Measurements from ENCODE around the gene HOXB13.
A peak's percentile ranks its signal among the peaks of the same experiment; 100 is the strongest.

Gene HOXB13

DNA sequence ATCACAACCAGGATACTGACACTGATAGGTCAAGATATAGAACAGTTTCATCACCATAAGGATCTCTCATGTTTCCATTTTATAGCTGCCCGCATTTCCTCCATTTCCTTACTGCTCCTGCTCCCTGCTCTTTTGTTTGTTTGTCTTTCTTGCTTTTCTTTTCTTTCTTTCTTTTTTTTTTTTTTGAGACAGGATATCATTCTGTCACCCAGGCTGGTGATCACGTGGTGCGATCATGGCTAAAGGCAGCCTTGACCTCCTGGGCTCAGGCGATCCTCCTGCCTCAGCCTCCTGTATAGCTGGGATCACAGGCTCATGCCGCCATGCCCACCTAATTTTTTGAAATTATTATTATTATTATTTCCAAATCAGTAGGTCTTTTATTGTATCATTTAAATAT, 37.9 kb downstream of the HOXB13 start:
- no peak for DNase-seq (ENCODE audit: low read depth)
- no peak overlapping the region for H3K4me3 ChIP-seq (ENCODE audit: low read depth, low read length)
- TF ChIP-seq, protein P1, sequence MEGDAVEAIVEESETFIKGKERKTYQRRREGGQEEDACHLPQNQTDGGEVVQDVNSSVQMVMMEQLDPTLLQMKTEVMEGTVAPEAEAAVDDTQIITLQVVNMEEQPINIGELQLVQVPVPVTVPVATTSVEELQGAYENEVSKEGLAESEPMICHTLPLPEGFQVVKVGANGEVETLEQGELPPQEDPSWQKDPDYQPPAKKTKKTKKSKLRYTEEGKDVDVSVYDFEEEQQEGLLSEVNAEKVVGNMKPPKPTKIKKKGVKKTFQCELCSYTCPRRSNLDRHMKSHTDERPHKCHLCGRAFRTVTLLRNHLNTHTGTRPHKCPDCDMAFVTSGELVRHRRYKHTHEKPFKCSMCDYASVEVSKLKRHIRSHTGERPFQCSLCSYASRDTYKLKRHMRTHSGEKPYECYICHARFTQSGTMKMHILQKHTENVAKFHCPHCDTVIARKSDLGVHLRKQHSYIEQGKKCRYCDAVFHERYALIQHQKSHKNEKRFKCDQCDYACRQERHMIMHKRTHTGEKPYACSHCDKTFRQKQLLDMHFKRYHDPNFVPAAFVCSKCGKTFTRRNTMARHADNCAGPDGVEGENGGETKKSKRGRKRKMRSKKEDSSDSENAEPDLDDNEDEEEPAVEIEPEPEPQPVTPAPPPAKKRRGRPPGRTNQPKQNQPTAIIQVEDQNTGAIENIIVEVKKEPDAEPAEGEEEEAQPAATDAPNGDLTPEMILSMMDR (IDR thresholded peaks at IDR 0.05; ENCODE audit: low read depth, low read length, missing control alignments) = no peak
- in situ Hi-C loops (cut with HindIII; ENCODE audit: low sequenced_read_pairs) = no loop called here

DNA sequence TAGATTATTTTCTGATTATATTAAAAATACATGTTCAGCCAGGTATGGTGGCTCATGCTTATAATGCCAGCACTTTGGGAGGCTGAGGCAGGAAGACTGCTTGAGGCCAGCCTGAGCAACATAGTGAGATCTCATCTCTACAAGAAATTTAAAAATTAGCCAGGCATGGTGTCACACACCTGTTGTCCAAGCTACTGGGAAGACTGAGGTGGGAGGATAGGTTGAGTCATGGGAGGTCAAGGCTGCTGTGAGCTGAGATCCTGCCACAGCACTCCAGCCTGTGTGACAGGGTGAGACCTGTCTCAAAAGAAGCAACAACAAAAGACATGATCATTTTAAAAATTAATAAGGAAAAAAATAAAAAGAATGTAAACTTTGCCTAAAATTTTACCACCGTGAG, 46.9 kb downstream of the HOXB13 start:
- TF ChIP-seq, protein P1 (IDR thresholded peaks at IDR 0.05; ENCODE audit: low read depth, low read length, missing control alignments) = no peak
- H3K4me3 ChIP-seq (ENCODE audit: low read depth, low read length) = no peak overlapping the region
- in situ Hi-C loops (cut with HindIII; ENCODE audit: low sequenced_read_pairs) = no loop called here
- DNase-seq (ENCODE audit: low read depth) = no peak

DNA sequence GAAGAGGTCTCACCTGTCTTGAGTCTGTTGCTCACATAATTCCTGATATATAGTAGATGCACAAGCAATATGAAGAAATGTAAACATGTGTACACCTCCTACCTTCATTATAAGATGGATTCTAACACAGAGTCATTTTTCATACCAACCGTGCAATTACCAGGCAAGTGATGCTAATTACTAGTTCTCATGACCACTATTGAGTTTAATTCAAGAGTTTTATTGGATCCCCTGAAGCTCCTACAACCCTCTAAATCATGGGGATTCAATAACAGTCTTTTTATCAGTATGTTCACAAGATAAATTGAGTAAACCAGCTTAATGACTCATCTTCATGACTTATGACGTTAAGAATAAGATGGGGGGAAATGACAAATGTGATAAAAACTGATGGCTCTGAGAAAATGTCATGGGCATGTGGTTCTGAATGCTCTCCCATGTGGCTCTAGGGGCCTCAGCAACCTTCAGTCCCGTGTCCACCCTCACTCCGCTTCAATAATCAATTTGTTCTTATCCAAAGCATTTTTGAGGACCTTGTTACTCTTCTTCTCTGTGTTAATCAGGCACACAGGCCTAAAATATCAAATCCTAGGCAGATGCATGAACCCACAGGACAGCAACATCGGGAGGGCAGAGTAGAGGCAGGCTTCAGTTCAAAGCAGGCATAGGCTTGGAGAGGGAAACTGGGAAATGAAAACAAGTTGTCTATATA, 49.0 kb downstream of the HOXB13 start:
- in situ Hi-C loops (cut with HindIII; ENCODE audit: low sequenced_read_pairs) = no loop called here
- no peak for DNase-seq (ENCODE audit: low read depth)
- TF ChIP-seq, protein P1 (IDR thresholded peaks at IDR 0.05; ENCODE audit: low read depth, low read length, missing control alignments) = no peak
- no peak overlapping the region for H3K4me3 ChIP-seq (ENCODE audit: low read depth, low read length)

DNA sequence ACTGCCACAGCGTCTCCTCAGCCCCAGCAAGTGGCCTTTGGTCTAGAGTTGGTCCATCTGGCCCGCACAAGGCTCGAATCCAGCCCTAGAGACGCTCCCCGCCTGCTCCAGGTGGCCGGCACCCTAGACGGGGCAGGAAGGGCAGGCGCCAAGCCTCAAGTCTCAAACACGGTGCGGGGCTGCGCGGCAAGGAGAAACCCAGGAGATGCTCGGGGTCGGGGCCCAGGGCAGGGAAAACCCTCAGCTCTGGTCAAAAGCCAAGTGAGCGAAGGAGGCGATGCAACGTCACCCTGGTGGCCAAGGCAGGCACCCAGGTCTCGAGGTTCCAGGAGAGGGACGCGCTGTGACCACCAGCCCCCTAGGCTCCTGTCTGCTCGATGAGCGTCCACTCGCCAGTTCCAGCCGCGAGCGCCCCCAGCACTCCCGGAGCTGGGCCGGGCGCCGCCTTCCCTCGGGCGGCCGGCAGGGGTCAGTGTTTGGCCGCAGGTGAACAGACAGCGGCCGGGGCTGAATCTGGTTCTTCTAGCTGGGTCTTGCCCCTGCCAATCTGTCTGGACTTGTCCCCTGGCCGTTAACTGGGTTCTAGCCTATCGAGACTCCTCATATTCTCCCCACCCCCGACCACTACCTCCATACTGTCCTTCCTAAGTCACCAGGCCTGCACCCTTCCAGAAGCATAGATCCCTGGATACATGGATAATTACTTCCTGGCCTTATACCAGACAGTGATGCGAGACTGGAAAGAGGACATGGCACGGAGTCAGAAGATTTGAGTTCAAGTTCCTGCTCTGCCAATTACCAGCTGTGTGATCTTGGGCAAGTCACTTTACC, 50.2 kb downstream of the HOXB13 start:
- TF ChIP-seq, protein P1 (IDR thresholded peaks at IDR 0.05; ENCODE audit: low read depth, low read length, missing control alignments) = peak; percentile 87
- in situ Hi-C loops (cut with HindIII; ENCODE audit: low sequenced_read_pairs) = no loop called here
- no peak for DNase-seq (ENCODE audit: low read depth)
- H3K4me3 ChIP-seq (ENCODE audit: low read depth, low read length) = no peak overlapping the region

DNA sequence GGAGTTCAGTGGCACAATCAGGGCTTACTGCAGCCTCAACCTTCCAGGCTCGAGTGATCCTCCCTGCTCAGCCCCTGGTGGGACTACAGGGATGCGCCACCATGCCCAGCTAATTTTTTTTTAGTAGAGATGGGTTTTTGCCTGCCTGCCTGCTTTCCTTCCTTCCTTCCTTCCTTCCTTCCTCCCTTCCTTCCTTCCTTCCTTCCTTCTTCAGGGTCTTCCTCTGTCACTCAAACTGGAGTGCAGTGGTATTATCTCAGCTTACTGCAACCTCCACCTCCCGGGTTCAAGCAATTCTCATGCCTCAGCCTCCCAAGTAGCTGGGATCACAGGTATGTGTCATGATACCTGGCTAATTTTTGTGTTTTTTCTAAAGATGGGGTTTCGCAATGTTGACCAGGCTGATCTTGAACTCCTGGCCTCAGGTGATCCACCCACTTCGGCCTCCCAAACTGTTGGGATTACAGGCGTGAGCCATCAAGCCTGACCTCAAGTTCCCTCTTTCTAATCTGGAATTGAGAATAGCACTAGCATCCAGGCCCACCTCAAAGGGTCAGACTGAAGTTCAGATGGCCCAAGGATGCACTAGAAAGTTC, 51.5 kb downstream of the HOXB13 start:
- no peak overlapping the region for H3K4me3 ChIP-seq (ENCODE audit: low read depth, low read length)
- TF ChIP-seq, protein P1 (IDR thresholded peaks at IDR 0.05; ENCODE audit: low read depth, low read length, missing control alignments) = no peak
- in situ Hi-C loops (cut with HindIII; ENCODE audit: low sequenced_read_pairs) = no loop called here
- no peak for DNase-seq (ENCODE audit: low read depth)
